GM12872 (cell line): ENCODE measurements around the gene HMBS.

Source experiments
- CTCF ChIP-seq: IDR thresholded peaks from 3 replicates; pipeline ENCODE4 v1.5.1; 2011; ENCODE audit warnings: low read depth, mild to moderate bottlenecking, low read length, moderate library complexity; ENCODE audit not compliant: insufficient read depth

The HMBS gene

GRCh38 chr11:119057000-119057769 lies 27.5 kb upstream of the HMBS start, which contains the start of gene HYOU1:
TSS of gene HYOU1 (minus strand) at chr11:119057205. CDS start at chr11:119056160, 1,045 bp downstream.
- TF ChIP-seq CTCF, result 0 out of 3 replicates have a peak, but pooled peaks have one; percentile 21

- no peak for TF ChIP-seq CTCF
These were observed 23.4 kb upstream of the HMBS start for GRCh38 chr11:119061256-119061655.

GRCh38 chr11:119062779-119063178 lies 21.9 kb upstream of the HMBS start:
- no peak for TF ChIP-seq CTCF

GRCh38 chr11:119065369-119065768 lies 19.3 kb upstream of the HMBS start:
- peak; percentile 80 for TF ChIP-seq CTCF

- TF ChIP-seq CTCF, result no peak
These were observed 17.1 kb upstream of the HMBS start, which contains the start of gene VPS11 for GRCh38 chr11:119067371-119068222. TSS of gene VPS11 (plus strand) at chr11:119067818. CDS start at chr11:119067824, 6 bp downstream.

GRCh38 chr11:119077839-119078238 lies 6.8 kb upstream of the HMBS start:
- TF ChIP-seq CTCF, result no peak
